Measurements from ENCODE around the gene EIF4G1.

GRCh38 chr3:184361932-184362667, 47.7 kb downstream of the EIF4G1 start:
- TF ChIP-seq POLR2AphosphoS5 (IDR thresholded peaks at IDR 0.05) = no peak
- TF ChIP-seq POLR2A (IDR thresholded peaks at IDR 0.05) = no peak
- no peak for TF ChIP-seq CTCF (IDR thresholded peaks at IDR 0.05)

Measured in suprapubic skin (tissue), 4 donors.